WTC11 (cell line): ENCODE results near the gene FHIT. TPM values are rescaled to one million over a fixed set of nuclear protein-coding genes. Genes with fewer than 3 reads are reported as not detected.

Experiments used
- ATAC-seq: fragments of 200-7000 bp; cut with Tn5 transposase; 2 replicates; pipeline ENCODE4 v1.10.0; 2021; ENCODE audit warnings: mild to moderate bottlenecking, moderate library complexity
- CTCF ChIA-PET: fragments of 300-600 bp; sonication (Branson Sonifier 250); formaldehyde crosslinking; loops from one replicate; lab custom pipeline; 2021; ENCODE audit warnings: antibody characterized with exemption; lab: Charles Lee
- POLR2A ChIA-PET: fragments of 350-600 bp; sonication (Branson Sonifier 250); formaldehyde crosslinking; loops from one replicate; lab custom pipeline; 2021; ENCODE audit warnings: antibody characterized with exemption; lab: Charles Lee
- DNase-seq: peaks from one replicate; pipeline ENCODE4 v3.0.0; 2021; ENCODE audit warnings: low spot score
- H3K27ac Mint-ChIP-seq: 2 replicates; pipeline ENCODE4 v1.8.0; 2021; ENCODE audit warnings: mixed read lengths
- H3K27me3 Mint-ChIP-seq: 2 replicates; pipeline ENCODE4 v1.8.0; 2021; ENCODE audit warnings: low read depth, mild to moderate bottlenecking, moderate library complexity, mixed read lengths
- H3K36me3 Mint-ChIP-seq: 2 replicates; pipeline ENCODE4 v1.8.0; 2021; ENCODE audit warnings: mixed read lengths
- H3K4me1 Mint-ChIP-seq: 2 replicates; pipeline ENCODE4 v1.8.0; 2022; ENCODE audit warnings: mixed read lengths
- H3K4me3 Mint-ChIP-seq: 2 replicates; pipeline ENCODE4 v1.8.0; 2021; ENCODE audit warnings: mild to moderate bottlenecking, moderate library complexity, mixed read lengths
- H3K9me3 Mint-ChIP-seq: 2 replicates; pipeline ENCODE4 v1.8.0; 2021; ENCODE audit warnings: mixed read lengths
- HMGA2 ChIP-seq: fragments of 250-450 bp; sonication (Bioruptor Pico); IDR thresholded peaks from 2 replicates; pipeline ENCODE4 v1.4.0; 2021; ENCODE audit warnings: mild to moderate bottlenecking, moderate library complexity
- JUN ChIP-seq: sonication (generic); formaldehyde crosslinking; IDR thresholded peaks from 2 replicates; pipeline ENCODE4 v1.8.0; 2023; ENCODE audit warnings: mild to moderate bottlenecking, missing genetic modification reagents
- MYBL2 ChIP-seq: sonication (generic); formaldehyde crosslinking; IDR thresholded peaks from 2 replicates; pipeline ENCODE4 v1.8.1; 2023; ENCODE audit warnings: mild to moderate bottlenecking, moderate library complexity, missing genetic modification reagents
- NR1H2 ChIP-seq: sonication (generic); formaldehyde crosslinking; IDR thresholded peaks from 2 replicates; pipeline ENCODE4 v1.9.0; 2021; ENCODE audit warnings: mild to moderate bottlenecking, moderate library complexity, missing genetic modification reagents
- NR3C1 ChIP-seq: sonication (generic); formaldehyde crosslinking; conservative IDR thresholded peaks from 2 replicates; pipeline ENCODE4 v1.8.1; 2023; ENCODE audit warnings: low read depth, mild to moderate bottlenecking, missing genetic modification reagents
- PRRX2 ChIP-seq: fragments of 250-450 bp; sonication (Bioruptor Pico); IDR thresholded peaks from 2 replicates; pipeline ENCODE4 v1.8.0; 2021; ENCODE audit warnings: mild to moderate bottlenecking
- TEAD4 ChIP-seq: sonication (generic); formaldehyde crosslinking; IDR thresholded peaks from 2 replicates; pipeline ENCODE4 v1.8.0; 2022; ENCODE audit warnings: mild to moderate bottlenecking, missing genetic modification reagents
- ZBTB21 ChIP-seq: sonication (generic); formaldehyde crosslinking; IDR thresholded peaks from 2 replicates; pipeline ENCODE4 v1.8.1; 2023; ENCODE audit warnings: mild to moderate bottlenecking, missing genetic modification reagents, borderline replicate concordance
- ZNF138 ChIP-seq: sonication (generic); formaldehyde crosslinking; conservative IDR thresholded peaks from 2 replicates; pipeline ENCODE4 v1.8.1; 2022; ENCODE audit warnings: mild to moderate bottlenecking, moderate library complexity, missing genetic modification reagents
- ZNF219 ChIP-seq: sonication (generic); formaldehyde crosslinking; IDR thresholded peaks from 2 replicates; pipeline ENCODE4 v1.8.0; 2023; ENCODE audit warnings: missing genetic modification reagents, mild to moderate bottlenecking, borderline replicate concordance
- ZNF423 ChIP-seq: fragments of 250-450 bp; sonication (Bioruptor Pico); IDR thresholded peaks from 2 replicates; pipeline ENCODE4 v2.1.2; 2022; ENCODE audit warnings: mild to moderate bottlenecking, moderate library complexity
- total RNA-seq: library from RNA; stranded (reverse); gene quantifications from 3 replicates; pipeline ENCODE4 v1.2.3, GENCODE V29; 2021
- TF ChIP-seq, protein P1 (sequence below): sonication (generic); formaldehyde crosslinking; IDR thresholded peaks from 2 replicates; pipeline ENCODE4 v1.8.0; 2022; ENCODE audit warnings: mild to moderate bottlenecking, missing genetic modification reagents
- TF ChIP-seq, protein P2 (sequence below): sonication (generic); formaldehyde crosslinking; IDR thresholded peaks from 2 replicates; pipeline ENCODE4 v1.8.1; 2022; ENCODE audit warnings: low read depth, missing genetic modification reagents, borderline replicate concordance
- TF ChIP-seq, protein P3 (sequence below): sonication (generic); formaldehyde crosslinking; IDR thresholded peaks from 2 replicates; pipeline ENCODE4 v1.8.1; 2023; ENCODE audit warnings: mild to moderate bottlenecking, missing genetic modification reagents
- TF ChIP-seq, protein P4 (sequence below): sonication (generic); formaldehyde crosslinking; conservative IDR thresholded peaks from 2 replicates; pipeline ENCODE4 v1.8.1; 2023; ENCODE audit warnings: mild to moderate bottlenecking, low read depth, missing genetic modification reagents, moderate library complexity
- TF ChIP-seq, protein P5 (sequence below): fragments of 250-450 bp; sonication (Bioruptor Pico); IDR thresholded peaks from 2 replicates; pipeline ENCODE4 v1.9.0; 2021; ENCODE audit warnings: moderate library complexity, mild to moderate bottlenecking, inconsistent platforms, borderline replicate concordance
- TF ChIP-seq, protein P6 (sequence below): sonication (generic); formaldehyde crosslinking; IDR thresholded peaks from 2 replicates; pipeline ENCODE4 v1.8.0; 2023; ENCODE audit warnings: missing genetic modification reagents, mild to moderate bottlenecking, borderline replicate concordance

Gene FHIT
- total RNA-seq, 1 experiment from 2014 or later: 2.6 TPM

DNA sequence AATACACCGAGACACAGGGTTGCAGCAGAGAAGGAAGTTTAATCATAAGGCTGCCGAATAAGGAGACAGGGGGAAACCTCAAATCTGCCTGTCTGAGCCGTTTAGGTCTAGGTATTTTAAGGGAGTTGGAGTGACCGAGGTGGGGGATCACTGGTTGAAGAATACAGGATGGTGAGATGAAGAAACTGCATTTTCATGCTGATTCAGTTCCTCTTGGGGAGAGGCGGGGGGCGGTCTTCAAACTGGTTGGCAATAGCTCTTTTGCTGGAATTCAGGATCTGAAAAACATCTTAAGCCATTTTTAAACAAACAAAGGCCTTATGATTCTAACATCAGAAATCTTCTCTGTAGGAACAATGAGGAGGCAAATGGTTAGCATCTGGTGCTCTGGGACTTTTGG, 1502.0 kb downstream of the FHIT start (continued):
- TF ChIP-seq, protein P1, sequence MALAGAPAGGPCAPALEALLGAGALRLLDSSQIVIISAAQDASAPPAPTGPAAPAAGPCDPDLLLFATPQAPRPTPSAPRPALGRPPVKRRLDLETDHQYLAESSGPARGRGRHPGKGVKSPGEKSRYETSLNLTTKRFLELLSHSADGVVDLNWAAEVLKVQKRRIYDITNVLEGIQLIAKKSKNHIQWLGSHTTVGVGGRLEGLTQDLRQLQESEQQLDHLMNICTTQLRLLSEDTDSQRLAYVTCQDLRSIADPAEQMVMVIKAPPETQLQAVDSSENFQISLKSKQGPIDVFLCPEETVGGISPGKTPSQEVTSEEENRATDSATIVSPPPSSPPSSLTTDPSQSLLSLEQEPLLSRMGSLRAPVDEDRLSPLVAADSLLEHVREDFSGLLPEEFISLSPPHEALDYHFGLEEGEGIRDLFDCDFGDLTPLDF: no peak
- TF ChIP-seq HMGA2 (CRISPR knock-in tag) (no peak), ZBTB21 (no peak), NR3C1 (CRISPR knock-in tag) (no peak), PRRX2 (CRISPR knock-in tag) (no peak), ZNF423 (CRISPR knock-in tag) (no peak), TEAD4 (CRISPR knock-in tag) (no peak), NR1H2 (CRISPR knock-in tag) (no peak), MYBL2 (CRISPR knock-in tag) (no peak)
- TF ChIP-seq, protein P2, sequence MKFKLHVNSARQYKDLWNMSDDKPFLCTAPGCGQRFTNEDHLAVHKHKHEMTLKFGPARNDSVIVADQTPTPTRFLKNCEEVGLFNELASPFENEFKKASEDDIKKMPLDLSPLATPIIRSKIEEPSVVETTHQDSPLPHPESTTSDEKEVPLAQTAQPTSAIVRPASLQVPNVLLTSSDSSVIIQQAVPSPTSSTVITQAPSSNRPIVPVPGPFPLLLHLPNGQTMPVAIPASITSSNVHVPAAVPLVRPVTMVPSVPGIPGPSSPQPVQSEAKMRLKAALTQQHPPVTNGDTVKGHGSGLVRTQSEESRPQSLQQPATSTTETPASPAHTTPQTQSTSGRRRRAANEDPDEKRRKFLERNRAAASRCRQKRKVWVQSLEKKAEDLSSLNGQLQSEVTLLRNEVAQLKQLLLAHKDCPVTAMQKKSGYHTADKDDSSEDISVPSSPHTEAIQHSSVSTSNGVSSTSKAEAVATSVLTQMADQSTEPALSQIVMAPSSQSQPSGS (CRISPR knock-in tag): no peak
- TF ChIP-seq, protein P3, sequence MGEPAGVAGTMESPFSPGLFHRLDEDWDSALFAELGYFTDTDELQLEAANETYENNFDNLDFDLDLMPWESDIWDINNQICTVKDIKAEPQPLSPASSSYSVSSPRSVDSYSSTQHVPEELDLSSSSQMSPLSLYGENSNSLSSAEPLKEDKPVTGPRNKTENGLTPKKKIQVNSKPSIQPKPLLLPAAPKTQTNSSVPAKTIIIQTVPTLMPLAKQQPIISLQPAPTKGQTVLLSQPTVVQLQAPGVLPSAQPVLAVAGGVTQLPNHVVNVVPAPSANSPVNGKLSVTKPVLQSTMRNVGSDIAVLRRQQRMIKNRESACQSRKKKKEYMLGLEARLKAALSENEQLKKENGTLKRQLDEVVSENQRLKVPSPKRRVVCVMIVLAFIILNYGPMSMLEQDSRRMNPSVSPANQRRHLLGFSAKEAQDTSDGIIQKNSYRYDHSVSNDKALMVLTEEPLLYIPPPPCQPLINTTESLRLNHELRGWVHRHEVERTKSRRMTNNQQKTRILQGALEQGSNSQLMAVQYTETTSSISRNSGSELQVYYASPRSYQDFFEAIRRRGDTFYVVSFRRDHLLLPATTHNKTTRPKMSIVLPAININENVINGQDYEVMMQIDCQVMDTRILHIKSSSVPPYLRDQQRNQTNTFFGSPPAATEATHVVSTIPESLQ (CRISPR knock-in tag): no peak
- TF ChIP-seq, protein P4, sequence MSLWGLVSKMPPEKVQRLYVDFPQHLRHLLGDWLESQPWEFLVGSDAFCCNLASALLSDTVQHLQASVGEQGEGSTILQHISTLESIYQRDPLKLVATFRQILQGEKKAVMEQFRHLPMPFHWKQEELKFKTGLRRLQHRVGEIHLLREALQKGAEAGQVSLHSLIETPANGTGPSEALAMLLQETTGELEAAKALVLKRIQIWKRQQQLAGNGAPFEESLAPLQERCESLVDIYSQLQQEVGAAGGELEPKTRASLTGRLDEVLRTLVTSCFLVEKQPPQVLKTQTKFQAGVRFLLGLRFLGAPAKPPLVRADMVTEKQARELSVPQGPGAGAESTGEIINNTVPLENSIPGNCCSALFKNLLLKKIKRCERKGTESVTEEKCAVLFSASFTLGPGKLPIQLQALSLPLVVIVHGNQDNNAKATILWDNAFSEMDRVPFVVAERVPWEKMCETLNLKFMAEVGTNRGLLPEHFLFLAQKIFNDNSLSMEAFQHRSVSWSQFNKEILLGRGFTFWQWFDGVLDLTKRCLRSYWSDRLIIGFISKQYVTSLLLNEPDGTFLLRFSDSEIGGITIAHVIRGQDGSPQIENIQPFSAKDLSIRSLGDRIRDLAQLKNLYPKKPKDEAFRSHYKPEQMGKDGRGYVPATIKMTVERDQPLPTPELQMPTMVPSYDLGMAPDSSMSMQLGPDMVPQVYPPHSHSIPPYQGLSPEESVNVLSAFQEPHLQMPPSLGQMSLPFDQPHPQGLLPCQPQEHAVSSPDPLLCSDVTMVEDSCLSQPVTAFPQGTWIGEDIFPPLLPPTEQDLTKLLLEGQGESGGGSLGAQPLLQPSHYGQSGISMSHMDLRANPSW (CRISPR knock-in tag): no peak
- TF ChIP-seq, protein P5, sequence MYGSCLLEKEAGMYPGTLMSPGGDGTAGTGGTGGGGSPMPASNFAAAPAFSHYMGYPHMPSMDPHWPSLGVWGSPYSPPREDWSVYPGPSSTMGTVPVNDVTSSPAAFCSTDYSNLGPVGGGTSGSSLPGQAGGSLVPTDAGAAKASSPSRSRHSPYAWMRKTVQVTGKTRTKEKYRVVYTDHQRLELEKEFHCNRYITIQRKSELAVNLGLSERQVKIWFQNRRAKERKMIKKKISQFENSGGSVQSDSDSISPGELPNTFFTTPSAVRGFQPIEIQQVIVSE (CRISPR knock-in tag): no peak

DNA sequence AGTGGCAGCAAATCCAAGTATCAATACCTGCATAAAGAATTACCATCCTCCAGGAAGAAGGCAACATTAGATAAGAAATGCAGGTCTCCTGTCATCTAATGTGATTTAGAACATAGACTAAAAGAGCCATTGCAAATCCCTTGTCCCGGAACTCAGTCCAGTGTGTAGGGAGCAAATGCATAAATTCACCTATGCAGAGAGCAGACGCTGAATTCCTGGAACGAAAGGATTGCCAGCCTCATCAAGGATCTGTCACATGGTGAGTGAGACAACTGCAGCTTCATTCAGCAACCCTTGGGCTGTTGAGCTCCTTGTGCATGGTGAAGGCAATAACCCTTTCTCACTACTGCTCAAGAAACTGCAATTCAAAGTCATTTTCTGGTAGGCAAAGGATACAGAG, 1504.7 kb downstream of the FHIT start:
- H3K4me3 Mint-ChIP-seq: no peak overlapping the region
- no peak for ATAC-seq
- H3K27me3 Mint-ChIP-seq: peaks cover 45% of the 10 kb centered on the region
- H3K36me3 Mint-ChIP-seq: peaks cover 9% of the 10 kb centered on the region
- CTCF ChIA-PET: no interaction called here
- POLR2A ChIA-PET: no interaction called here
- no peak overlapping the region for H3K27ac Mint-ChIP-seq
- no peak for DNase-seq
- H3K9me3 Mint-ChIP-seq: peaks cover 26% of the 10 kb centered on the region
- H3K4me1 Mint-ChIP-seq: peaks cover 27% of the 10 kb centered on the region
- TF ChIP-seq ZNF219 (no peak), JUN (CRISPR knock-in tag) (no peak), ZNF138 (no peak), ZBTB21 (no peak)
- TF ChIP-seq, protein P1: no peak
- TF ChIP-seq, protein P4 (CRISPR knock-in tag): no peak
- TF ChIP-seq, protein P6, sequence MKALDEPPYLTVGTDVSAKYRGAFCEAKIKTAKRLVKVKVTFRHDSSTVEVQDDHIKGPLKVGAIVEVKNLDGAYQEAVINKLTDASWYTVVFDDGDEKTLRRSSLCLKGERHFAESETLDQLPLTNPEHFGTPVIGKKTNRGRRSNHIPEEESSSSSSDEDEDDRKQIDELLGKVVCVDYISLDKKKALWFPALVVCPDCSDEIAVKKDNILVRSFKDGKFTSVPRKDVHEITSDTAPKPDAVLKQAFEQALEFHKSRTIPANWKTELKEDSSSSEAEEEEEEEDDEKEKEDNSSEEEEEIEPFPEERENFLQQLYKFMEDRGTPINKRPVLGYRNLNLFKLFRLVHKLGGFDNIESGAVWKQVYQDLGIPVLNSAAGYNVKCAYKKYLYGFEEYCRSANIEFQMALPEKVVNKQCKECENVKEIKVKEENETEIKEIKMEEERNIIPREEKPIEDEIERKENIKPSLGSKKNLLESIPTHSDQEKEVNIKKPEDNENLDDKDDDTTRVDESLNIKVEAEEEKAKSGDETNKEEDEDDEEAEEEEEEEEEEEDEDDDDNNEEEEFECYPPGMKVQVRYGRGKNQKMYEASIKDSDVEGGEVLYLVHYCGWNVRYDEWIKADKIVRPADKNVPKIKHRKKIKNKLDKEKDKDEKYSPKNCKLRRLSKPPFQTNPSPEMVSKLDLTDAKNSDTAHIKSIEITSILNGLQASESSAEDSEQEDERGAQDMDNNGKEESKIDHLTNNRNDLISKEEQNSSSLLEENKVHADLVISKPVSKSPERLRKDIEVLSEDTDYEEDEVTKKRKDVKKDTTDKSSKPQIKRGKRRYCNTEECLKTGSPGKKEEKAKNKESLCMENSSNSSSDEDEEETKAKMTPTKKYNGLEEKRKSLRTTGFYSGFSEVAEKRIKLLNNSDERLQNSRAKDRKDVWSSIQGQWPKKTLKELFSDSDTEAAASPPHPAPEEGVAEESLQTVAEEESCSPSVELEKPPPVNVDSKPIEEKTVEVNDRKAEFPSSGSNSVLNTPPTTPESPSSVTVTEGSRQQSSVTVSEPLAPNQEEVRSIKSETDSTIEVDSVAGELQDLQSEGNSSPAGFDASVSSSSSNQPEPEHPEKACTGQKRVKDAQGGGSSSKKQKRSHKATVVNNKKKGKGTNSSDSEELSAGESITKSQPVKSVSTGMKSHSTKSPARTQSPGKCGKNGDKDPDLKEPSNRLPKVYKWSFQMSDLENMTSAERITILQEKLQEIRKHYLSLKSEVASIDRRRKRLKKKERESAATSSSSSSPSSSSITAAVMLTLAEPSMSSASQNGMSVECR (CRISPR knock-in tag): no peak
- TF ChIP-seq, protein P2 (CRISPR knock-in tag): no peak
